Fibroblast of gingiva (primary cell): ENCODE data around the gene EZH1.
"Not testable (repeated sequence)": the region's sequence is repeated elsewhere in the genome, so short reads cannot be mapped to it uniquely, and the experiment has no call there.

ENCODE experiments used
- DNase-seq: peaks from one replicate; pipeline ENCODE4 v3.0.0-alpha.2; 2011; ENCODE audit warnings: low read depth

EZH1 gene

DNA sequence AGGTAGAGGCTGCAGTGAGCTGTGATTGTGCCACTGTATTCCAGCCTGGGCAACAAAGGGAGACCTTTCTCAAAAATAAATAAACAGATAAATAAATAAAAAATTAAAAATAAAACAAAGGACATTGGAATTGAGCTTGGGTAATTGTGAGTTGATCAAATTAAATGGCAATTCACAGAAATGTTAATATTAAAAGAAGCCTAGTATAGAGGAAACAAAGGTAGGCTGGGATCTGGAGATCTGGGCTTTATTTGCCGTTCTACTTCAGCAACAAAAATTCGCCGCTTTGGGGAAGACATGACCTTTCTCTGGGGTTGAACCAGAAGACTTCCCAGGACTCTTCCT, 28.1 kb upstream of the EZH1 start:
- DNase-seq: no peak

DNA sequence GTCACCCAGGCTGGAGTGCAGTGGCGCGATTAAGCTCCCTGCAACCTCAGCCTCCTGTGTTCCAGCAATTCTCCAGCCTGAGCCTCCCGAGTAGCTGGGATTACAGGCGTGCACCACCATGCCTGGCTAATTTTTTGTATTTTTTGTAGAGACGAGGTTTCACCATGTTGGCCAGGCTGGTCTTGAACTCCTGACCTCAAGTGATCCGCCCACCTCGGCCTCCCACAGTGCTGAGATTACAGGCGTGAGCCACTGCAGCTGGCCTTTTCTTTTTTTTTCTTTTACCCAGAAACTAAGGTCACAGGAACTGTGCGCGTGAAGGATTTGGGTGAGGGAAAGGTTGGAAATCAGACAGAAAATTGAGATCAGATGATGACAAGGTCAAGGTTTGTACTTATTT, 25.1 kb upstream of the EZH1 start:
- not testable (repeated sequence) for DNase-seq

DNA sequence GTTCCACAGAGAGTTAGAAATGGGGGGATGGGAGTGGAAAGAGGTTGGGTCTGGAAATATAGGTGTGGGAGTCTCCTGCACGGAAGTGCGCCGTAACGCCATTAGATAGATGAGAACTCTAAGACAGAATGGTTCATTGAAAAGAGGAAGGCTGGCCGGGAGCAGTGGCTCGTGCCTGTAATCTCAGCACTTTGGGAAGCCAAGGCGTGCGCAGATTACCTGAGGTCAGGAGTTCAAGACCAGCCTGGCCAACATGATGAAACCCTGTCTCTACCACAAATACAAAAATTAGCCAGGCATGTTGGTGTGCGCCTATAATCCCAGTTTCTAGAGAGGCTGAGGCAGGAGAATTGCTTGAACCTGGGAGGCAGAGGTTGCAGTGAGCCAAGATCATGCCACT, 23.2 kb upstream of the EZH1 start:
- DNase-seq: not testable (repeated sequence)

DNA sequence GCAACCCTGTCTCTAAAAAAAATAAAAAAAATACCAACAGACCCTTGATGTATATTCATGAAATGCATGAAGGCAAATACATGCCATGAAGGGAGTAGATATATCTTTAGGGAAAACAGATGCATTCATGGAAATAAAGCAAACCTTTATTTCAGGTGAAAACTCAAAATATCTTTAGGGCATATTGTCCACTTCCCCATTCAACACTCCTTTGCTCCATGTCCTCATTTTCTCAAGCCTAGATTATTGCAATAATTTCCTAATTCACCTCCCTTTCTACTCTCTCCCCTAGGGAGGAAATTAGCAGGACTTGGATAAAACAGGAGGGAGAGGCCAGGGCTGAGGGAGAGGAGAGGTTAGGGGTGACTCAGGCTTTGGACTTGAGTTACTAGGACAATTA, 22.7 kb upstream of the EZH1 start:
- DNase-seq: no peak

DNA sequence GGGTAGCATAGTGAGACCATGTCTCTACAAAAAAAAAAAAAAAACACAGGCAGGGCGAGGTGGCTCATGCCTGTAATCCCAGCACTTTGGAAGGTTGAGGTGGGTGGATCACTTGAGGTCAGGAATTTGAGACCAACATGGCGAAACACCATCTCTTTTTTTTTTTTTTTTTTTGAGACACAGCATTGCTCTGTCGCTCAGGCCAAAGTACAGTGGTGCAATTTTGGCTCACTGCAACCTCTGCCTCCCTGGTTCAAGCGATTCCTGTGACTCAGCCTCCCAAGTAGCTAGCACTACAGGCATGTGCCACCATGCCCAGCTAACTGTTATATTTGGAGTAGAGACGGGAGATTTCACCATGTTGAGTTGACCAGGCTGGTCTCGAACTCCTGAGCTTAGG, 21.3 kb upstream of the EZH1 start:
- DNase-seq: peak; percentile 21

DNA sequence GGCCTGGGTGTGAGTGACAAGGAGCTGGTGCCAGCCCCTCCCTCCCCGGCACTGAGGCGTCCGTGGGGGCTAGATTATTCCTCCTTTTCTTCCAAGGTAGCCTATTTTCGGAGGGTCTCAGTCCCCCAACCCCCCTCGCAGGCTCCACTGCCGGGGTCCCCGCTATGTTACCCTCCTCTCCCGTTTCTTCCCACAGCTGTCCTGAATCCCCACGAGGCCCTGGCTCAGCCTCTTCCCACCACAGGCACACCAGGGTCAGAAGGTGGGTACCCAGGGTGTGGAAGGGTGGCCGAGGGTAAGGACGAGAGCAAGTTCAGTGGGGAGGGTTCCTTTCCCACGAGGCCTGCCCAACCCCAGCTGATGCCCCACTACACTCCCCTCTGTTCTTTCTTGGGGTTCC, 16.8 kb upstream of the EZH1 start:
- no peak for DNase-seq

DNA sequence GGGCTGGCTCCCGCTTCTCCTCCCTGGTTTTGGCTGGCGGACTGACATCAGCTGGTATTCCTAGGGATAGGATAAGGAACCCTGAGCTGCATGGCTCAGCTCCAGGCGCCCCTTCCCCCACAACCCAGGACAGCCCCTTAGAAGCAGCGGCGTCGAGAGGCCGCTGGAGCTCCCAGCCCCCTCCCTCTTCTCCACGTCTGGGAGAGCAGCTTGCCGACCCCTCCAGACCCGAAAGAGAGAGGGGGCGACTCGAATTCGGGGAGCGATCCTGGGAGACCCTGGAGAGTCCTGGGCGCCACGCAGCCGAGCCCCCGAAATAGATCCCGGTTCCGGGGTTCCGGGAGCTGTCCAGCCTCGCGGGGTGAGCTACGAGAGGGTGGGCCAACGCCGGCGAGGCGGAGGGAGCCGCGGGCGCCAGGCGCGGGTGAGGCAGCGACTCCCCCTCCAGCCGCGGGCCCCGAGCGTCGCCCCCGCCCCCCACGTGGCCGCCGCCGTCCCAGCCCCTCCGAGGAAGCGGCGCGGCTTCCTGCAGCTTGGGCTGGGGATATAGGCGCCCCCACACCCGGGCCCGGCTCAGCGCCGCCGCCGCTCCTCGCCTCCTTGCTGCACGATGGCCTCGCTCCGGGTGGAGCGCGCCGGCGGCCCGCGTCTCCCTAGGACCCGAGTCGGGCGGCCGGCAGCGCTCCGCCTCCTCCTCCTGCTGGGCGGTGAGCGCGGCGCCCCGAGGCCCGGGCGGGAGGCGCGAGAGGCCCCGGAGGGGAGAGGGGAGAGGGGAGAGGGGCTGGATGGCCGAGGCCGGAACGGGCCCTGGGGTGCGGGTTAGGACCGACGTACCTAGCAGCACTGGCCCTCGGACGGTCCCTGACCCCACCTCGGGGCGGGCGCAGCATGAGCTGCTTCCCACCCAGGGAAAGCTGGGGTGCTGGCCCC, 16.1 kb upstream of the EZH1 start, which contains the start of gene RAMP2:
Gene RAMP2, plus strand, starts transcription at position 576 of the 930 bp plus-strand sequence. Its CDS starts 35 bp downstream, at position 611.
- DNase-seq: no peak

DNA sequence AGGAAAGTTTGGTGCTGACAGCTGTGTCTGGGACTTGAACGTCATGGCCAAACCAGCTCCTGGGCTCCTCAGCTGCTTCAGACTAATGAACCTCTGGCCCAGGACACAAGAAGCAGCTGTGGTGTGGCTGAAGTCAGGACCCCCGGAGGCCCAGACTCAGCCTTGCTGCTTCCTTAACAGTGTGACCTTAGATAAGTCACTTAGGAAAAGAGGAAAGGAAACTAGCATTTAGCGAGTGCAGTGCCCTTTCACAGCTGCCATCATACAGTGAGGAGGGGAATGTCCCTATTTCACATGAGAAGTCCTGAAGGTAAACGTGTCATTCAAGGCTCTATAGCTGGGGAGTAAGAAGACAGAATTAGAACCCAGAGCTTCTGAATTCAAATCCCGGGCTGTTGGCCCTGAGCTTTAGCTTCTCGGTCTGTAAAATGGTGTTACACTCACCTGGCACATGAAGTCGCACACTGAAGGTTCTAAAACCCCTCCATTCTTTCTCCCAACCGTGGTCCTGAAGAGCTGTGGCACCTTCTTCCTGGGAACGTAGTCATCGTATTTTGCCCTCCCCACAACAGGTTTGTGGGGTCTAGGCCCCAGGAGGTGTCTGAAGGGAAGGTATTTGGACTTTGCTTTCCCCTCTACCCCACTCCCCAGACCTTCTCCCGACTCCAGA, 15.3 kb upstream of the EZH1 start:
- DNase-seq: no peak

DNA sequence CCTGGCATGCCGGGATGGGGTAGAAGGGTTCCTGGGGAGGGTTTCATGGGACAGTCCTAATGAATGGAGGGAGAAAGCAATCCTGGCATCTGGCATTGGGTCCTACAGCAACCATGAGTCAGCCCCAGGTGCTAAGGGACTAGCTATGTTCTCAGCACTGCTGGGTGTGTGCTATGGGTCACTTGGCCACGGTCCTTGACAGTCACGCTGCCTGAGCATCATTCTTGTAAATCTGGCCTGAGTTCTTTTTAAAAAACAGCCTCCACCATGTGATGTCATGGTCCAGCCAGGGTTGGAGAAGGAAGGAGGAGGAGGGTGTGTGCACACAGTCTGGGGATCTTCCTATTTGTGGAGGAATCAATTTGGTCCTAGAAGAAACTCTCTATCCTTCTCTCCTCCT, 9.9 kb upstream of the EZH1 start:
- DNase-seq: peak; percentile 66

DNA sequence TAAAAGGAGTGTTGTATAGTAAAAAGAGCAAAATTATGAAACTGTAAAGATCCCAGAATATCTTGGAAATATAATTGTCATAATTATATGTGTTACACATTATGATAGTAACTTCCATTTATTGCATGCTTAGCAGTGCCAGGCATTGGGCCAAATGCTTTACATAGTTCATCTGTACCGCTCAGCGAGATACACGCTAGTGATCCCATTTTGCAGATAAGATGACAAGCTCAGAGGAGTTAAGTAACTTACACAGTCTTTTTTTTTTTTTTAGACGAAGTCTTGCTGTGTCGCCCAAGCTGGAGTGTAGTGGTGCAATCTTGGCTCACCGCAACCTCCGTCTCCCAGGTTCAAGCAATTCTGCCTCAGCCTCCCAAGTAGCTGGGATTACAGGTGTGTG, 6.8 kb upstream of the EZH1 start:
- no peak for DNase-seq

DNA sequence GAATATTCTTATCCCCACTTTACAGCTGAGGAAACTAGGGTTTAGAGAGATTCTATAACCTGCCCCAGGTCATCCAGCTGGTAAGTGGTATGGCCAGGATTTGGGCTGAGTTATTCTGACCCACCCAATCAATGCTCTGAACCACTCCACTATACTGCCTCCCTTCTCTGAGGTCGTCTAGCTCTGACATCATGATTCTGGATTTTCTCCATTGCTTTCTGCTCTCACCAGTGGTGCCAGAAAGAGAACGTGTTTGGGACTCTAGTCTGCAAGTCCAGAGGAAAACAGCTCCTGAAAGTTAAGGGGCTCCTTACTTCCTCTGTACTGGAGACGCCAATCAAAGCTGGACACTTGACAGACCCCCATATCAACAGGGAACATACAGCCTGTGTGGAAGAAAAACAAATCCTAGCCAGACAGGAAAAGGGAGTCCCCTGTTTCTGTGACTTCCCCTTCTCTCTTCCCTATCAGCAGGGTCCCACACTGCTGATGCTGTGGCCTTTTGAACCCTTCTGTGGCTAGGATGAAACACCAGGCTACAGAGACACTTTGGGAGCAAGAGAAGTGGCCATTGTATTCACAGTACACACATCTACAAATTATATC, 6.0 kb upstream of the EZH1 start:
- DNase-seq: no peak

DNA sequence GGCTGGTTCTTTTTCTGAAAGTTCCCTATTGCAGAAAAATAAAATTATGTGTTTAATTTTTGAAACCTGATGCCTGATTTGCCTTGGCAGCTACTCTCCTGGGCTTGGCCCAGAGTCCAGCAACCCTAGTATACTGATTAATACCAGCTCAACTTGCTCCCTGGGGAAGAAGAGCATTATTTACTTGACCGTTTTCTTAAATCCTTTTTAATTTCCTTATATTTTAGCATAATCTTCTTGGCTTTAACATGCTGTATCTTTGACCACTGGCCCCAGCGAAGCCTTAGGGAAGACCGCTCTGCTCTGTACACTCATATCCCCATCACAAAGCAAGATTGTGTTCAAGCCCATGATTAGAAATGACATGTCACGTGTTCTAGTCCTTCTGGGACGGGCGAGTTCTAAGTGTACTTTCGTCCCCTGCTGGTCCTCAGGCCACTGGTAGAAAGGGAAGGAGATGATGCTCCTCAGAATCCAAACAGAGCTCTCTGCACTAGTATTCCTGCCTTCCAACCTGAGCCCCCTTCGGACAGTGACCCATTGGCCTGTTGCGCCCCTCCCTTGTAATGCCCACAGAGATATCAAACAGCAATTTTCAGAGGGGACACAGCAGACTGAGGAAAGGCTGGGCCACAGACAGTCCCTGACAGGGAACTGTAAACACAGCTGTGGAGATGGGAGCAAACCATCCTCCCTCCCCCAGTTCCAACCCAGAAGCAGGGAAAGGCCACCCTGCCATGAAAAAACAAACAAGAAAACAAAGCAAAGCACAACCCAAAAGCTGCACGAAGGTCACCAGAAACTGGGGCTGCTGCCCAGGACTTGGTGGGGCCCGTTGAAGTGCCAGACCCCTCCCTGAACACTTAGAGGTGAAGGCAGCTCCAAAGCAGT, 4.3 kb upstream of the EZH1 start:
- DNase-seq: peak; percentile 84

DNA sequence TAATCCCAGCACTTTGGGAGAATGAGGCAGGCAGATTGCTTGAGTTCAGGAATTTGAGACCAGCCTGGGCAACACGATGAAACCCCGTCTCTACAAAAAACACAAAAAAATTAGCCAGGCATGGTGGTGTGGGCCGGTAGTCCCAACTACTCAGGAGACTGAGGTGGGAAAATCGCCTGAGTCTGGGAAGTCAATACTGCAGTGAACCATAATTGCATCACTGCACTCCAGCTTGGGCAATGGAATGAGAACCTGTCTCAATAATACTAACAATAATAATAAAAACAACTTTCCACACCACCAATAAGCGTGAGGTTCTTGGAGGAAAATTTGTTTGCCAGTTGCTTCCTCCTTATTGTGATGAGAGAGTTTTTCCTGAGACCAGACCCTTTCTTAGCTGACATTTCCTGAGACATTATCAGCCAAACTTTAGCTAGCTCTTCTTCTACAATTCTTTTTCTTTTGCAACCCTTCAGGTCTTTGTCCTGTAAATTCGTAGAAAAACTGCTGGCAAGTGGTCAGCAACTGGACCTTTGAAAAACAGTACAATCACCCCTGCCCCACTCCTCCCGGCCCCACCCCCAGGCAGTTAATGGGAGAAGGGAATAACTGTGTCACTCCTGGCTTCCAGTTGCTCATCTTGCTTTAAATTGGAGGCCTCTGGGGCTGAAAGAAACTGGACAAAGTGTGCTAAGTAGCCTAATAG, 3.5 kb upstream of the EZH1 start:
- peak; percentile 36 for DNase-seq

DNA sequence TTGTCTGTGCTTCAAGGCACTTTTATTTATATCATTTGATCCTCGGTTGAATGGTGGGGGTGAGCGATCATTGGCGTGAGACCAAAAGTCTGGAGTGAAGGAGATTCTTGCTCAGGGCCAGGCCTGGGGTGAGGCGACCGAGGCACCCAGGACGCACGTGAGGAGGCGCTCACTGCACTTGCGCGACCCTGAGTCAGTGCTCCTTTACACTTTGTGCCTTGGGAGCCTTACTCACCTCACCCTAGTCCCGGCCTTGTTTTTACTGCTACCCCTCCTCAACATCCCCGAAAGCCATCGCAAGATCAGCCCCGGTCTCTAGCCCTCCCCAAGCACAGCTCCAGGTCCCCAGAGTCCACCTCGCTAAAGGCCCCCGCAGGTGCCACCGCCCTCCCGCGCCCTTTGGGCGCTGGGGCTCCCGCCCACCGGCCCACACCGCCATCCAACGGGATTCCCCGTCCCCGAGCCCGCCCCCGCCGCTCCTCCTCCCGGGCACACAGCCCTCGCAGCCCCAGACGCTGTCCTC, 496 bp downstream of the EZH1 start:
- DNase-seq: peak; percentile 44

DNA sequence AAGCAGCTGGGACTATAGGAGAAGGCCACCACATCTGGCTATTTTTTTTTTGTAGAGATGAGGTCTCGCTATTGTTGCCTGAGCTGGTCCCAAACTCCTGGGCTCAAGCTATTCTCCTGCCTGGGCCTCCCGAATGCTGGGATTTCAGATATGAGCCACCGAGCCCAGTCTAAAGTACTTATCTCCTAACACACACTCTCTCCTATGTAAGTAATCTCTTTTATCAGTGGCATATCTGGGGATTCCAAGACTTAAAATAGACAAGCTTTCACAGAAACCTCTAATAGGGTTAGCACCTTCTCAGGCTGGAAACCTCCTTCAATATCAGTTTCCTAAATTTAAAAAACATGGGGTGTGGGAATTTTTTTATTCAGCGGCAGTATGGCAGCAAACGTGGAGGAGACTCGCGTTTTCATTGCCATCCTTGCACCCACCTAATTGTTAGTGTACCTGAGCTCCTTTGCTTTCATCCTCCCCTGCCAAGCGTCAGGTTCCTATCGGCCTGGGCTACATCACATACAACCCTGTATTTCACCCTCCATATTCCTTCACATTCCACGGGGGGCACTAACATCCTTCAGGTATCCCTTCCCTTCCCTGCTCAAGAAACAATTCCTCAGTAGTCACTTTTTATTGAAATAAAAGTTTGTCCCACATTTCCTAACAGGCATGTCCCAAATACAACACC, 1.1 kb downstream of the EZH1 start:
- no peak for DNase-seq

DNA sequence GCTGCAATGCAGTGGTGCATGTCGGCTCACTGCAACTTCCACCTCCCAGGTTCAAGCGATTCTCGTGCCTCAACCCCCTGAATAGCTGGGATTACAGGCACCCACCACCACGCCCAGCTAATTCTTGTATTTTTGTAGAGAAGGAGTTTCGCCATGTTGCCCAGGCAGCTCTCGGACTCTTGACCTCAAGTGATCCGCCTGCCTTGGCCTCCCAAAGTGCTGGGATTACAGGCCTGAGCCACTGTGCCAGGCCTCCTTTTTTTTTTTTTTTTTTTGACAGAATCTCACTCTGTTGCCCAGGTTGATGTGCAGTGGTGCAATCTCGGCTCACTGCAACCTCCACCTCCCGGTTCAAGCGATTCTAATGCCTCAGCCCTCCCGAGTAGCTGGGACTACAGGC, 1.9 kb downstream of the EZH1 start:
- not testable (repeated sequence) for DNase-seq

DNA sequence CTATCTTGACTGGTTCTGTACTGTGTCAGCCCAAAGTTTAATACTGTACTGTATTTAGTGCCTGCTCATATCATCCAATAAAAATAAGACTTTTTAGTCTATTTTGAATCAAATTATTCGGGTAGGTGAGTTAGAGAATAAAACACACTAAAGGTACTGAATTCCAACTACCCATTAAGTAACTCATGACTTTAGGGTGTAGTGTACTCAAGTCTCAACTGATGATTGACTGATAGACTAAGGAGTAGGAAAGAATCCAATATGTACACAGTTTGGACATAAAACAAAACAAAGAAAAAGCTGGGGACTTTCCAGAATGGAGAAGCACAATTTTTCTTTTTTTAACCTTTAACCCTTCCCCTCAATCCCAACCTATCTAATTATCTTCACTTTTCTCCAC, 4.1 kb downstream of the EZH1 start:
- DNase-seq: no peak

DNA sequence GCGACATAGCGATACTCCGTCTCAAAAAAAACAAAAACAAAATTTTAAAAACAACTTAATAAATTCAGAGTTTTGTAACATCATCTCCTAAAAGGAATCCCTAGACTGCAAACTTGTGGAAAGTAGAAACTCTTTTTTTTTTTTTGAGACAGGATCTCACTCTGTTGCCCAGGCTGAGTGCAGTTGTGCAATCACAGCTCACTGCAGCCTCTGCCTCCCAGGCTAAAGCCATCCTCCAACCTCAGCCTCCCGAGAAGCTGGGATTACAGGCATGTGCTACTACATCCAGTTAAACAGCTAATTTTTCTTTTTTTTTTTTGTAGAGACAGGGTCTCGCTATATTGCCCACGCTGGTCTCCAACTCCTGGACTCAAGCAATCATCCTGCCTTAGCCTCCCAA, 19.7 kb downstream of the EZH1 start:
- no peak for DNase-seq

DNA sequence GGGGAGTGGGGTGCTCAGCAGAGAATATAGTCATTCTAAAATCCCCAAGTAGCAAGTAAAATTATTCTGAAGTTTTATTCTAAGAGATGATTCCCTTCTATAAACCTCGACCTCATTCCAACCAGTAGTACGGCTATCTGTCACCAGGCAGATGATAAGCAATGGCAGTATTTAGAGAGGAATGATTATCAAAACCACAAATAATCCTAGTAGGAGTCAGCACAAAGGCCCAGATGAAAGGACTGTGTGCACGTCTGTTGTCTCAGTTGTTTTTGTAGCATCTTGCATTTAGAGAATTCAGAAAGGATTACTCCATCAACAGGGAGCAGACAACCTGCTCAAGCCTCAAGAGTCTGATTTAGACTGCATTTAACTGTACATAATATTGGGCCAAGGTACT, 21.2 kb downstream of the EZH1 start:
- no peak for DNase-seq

DNA sequence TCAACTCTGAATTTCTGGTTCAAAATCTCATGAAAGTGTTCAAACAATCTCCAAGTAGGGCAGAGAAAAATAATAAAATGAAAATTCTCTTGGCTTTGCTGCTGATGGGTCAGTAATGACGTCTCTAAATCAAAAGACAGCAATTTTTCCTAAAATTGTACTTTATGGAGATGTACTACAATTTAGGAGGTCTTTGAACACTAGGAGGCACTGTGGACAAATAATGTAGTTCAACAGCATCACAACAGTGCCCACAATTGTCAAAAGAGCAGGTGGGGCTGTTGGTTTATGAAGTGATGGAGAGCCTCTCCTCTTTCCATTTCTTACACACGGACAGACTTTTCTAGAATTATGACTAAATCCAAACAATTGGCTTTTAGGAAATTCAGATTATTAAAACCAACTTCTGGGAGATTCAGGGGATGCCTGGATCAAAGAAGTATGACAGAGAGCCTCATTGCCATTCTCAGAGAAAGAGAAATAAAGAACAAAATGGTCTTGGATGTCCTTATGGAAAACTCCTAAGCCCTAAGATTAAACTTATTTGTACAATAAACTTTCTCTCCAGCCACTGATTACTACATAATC, 23.8 kb downstream of the EZH1 start:
- DNase-seq: peak; percentile 56
